ENCODE measurements around the gene SMPD3.
A peak's percentile ranks its signal among the peaks of the same experiment; 100 is the strongest.

SMPD3 gene

GRCh38 chr16:68397710-68398201 lies 50.6 kb downstream of the SMPD3 start:
- no peak overlapping the region for H3K27ac ChIP-seq

GRCh38 chr16:68396481-68396880 lies 51.8 kb downstream of the SMPD3 start:
- TF ChIP-seq, protein P1, sequence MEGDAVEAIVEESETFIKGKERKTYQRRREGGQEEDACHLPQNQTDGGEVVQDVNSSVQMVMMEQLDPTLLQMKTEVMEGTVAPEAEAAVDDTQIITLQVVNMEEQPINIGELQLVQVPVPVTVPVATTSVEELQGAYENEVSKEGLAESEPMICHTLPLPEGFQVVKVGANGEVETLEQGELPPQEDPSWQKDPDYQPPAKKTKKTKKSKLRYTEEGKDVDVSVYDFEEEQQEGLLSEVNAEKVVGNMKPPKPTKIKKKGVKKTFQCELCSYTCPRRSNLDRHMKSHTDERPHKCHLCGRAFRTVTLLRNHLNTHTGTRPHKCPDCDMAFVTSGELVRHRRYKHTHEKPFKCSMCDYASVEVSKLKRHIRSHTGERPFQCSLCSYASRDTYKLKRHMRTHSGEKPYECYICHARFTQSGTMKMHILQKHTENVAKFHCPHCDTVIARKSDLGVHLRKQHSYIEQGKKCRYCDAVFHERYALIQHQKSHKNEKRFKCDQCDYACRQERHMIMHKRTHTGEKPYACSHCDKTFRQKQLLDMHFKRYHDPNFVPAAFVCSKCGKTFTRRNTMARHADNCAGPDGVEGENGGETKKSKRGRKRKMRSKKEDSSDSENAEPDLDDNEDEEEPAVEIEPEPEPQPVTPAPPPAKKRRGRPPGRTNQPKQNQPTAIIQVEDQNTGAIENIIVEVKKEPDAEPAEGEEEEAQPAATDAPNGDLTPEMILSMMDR (IDR thresholded peaks at IDR 0.05) = peak; percentile 80
- TF ChIP-seq ZFX (IDR thresholded peaks at IDR 0.05; ENCODE audit: borderline replicate concordance) = no peak
- no peak overlapping the region for H3K27ac ChIP-seq

More at GRCh38 chr16:68397710-68398201, 50.6 kb downstream of the SMPD3 start:
- TF ChIP-seq ZFX (IDR thresholded peaks at IDR 0.05; ENCODE audit: borderline replicate concordance) = no peak
- TF ChIP-seq, protein P1 (IDR thresholded peaks at IDR 0.05) = no peak

- TF ChIP-seq, protein P1 (IDR thresholded peaks at IDR 0.05) = no peak
- no peak for TF ChIP-seq ZFX (IDR thresholded peaks at IDR 0.05; ENCODE audit: borderline replicate concordance)
- no peak overlapping the region for H3K27ac ChIP-seq
Measured at GRCh38 chr16:68395815-68396214, 52.5 kb downstream of the SMPD3 start.

DNA sequence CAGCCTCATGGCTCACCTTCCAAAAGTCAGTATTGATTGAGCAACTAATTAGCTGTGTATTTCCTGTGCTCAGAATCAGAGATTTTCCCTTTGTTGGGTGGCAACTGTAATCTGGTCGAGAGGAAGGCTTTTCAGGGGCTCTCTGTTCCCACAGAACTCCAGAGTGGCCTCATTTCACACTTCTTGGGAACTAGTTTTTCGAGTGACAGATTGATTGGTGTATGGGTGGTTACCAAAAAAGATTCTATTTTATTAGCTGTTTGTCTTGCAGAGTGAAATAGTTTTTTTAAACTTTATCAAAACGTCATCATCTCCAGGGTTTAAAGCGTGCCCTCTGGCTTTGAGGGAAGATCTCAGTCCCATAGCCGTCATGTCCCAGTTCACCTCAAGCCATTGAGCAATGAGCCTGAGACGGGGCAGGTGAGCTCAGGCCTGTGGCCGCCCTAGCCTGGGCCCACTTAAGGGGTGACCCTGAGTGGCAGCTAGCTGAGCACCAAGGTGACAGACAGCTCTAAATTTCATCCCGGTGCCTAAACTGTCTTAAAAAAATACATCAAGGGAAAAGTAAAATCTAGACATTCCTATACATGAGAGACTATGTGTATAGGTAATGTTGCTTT lies 53.0 kb downstream of the SMPD3 start:
- no peak overlapping the region for H3K27ac ChIP-seq
- TF ChIP-seq, protein P1 (IDR thresholded peaks at IDR 0.05) = no peak
- no peak for TF ChIP-seq ZFX (IDR thresholded peaks at IDR 0.05; ENCODE audit: borderline replicate concordance)

- no peak overlapping the region for H3K27ac ChIP-seq
- no peak for TF ChIP-seq ZFX (IDR thresholded peaks at IDR 0.05; ENCODE audit: borderline replicate concordance)
- TF ChIP-seq, protein P1 (IDR thresholded peaks at IDR 0.05) = no peak
Measured at GRCh38 chr16:68393333-68393732, 55.0 kb downstream of the SMPD3 start.

DNA sequence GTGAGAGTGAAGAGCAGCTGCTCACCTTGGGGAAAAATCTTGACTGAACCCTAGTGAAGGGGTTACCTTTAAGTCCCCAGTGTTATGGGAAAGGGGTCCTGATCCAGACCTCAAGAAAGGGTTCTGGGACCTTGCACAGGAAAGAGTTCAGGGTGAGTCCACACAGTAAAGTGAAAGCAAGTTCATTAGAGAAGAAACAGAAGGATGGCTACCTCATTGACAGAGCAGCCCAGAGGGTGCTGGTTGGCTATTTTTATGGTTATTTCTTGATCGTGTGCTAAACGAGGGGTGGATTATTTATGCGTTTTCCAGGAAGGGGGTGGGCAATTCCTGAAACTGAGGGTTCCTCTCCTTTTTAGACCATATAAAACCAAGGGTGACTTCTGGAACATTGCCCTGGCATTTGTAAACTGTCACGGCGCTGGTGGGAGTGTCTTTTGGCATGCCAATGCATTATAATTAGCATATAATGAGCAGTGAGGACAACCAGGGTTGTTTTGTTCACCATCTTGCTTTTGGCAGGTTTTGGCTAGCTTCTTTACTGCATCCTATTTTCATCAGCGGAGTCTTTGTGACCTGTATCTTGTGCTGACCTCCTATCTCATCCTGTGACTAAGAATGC lies 58.4 kb downstream of the SMPD3 start:
- no peak overlapping the region for H3K27ac ChIP-seq

More for the DNA sequence above, 58.4 kb downstream of the SMPD3 start:
- TF ChIP-seq, protein P1 (IDR thresholded peaks at IDR 0.05) = no peak
- TF ChIP-seq ZFX (IDR thresholded peaks at IDR 0.05; ENCODE audit: borderline replicate concordance) = no peak

Measured in 22Rv1 (cell line).